ENCODE data around the gene XXYLT1. TPM values are rescaled to one million over a fixed set of nuclear protein-coding genes. Genes with fewer than 3 reads are reported as not detected.
"Not testable (repeated sequence)": the region's sequence is repeated elsewhere in the genome, so short reads cannot be mapped to it uniquely, and the experiment has no call there.

The XXYLT1 gene
- total and polyA plus RNA-seq, 12 donors = 6.2 to 14.6 (median 9.3) TPM

DNA sequence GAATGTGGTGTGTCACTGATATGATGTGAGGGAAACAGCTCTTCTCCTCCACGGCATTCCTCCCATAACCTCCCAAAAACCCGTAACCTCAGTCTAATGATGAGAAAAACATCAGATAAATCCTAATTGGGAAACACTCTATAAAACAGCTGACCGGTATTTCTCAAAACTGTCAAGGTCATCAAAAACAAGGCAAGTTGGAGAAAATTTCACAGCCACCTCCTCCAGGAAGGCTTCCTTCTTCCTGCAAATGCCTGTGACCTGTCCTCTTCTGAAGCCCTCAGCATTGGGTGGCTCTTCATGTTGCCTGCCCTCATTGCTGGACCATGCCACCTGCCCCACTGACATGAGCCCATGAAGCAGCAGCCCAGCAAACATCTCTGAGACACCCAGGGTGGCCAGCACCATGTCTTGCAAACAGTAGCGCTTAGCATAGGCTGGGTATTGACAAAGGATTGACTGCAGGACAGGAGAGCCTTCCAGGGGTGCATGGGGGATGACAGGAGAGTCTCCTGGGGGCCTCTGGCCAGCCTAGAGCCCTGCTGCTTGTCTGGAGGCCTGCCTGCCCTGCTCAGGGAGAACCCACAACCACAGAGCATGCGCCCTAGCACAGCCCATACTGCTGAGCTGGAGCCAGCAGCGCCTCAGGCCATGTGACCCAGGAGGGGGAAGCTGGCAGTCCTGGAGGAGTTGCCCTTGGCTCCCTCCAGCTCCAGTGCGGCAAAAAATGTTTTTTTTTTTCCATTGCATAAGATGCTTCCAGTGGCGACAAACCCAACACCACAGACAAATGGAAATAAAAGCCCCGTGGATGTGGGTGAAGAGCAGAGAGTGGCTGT, 49.7 kb downstream of the XXYLT1 start:
- DNase-seq = peak; percentile 68 to 90 (median 87)
- 44 to 63% (median 48%) methylated on average over 7 to 9 of the region's 9 CpGs for WGBS, 4 donors
- intact Hi-C loops (cut with DNase I) = no loop called here
- Histone ChIP-seq H3K36me3 (replicated peaks in 1 of 2) (no peaks in the 10 kb centered on the region), H3K4me3 (no peak overlapping the region), H3K4me1 (replicated peaks in 1 of 2) (peaks cover 33 to 45% of the 10 kb centered on the region in 2 donors), H3K9me3 (replicated peaks in 1 of 3) (no peaks in the 10 kb centered on the region), H3K27me3 (no peaks in the 10 kb centered on the region), H3K27ac (peak overlapping the region; percentile 15 to 89 (median 59))
- no peak for TF ChIP-seq POLR2A (IDR thresholded peaks at IDR 0.05)
- TF ChIP-seq, protein P1, sequence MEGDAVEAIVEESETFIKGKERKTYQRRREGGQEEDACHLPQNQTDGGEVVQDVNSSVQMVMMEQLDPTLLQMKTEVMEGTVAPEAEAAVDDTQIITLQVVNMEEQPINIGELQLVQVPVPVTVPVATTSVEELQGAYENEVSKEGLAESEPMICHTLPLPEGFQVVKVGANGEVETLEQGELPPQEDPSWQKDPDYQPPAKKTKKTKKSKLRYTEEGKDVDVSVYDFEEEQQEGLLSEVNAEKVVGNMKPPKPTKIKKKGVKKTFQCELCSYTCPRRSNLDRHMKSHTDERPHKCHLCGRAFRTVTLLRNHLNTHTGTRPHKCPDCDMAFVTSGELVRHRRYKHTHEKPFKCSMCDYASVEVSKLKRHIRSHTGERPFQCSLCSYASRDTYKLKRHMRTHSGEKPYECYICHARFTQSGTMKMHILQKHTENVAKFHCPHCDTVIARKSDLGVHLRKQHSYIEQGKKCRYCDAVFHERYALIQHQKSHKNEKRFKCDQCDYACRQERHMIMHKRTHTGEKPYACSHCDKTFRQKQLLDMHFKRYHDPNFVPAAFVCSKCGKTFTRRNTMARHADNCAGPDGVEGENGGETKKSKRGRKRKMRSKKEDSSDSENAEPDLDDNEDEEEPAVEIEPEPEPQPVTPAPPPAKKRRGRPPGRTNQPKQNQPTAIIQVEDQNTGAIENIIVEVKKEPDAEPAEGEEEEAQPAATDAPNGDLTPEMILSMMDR (IDR thresholded peaks at IDR 0.05) = no peak

GRCh38 chr3:195219351-195220230, 51.4 kb downstream of the XXYLT1 start:
- Histone ChIP-seq H3K27ac (peak overlapping the region in 1 of 5 donors; percentile 29), H3K4me3 (no peak overlapping the region), H3K36me3 (replicated peaks in 1 of 2) (no peaks in the 10 kb centered on the region), H3K4me1 (replicated peaks in 1 of 2) (peaks cover 33 to 45% of the 10 kb centered on the region in 2 donors), H3K9me3 (replicated peaks in 1 of 3) (no peaks in the 10 kb centered on the region), H3K27me3 (no peaks in the 10 kb centered on the region)
- TF ChIP-seq, protein P1 (IDR thresholded peaks at IDR 0.05) = no peak
- TF ChIP-seq POLR2A (IDR thresholded peaks at IDR 0.05) = no peak
- 81 to 94% (median 88%) methylated on average over 8 of the region's 8 CpGs for WGBS, 4 donors
- intact Hi-C loops (cut with DNase I) = no loop called here
- peak in 2 of 7 donors; percentile 14 to 47 for DNase-seq

DNA sequence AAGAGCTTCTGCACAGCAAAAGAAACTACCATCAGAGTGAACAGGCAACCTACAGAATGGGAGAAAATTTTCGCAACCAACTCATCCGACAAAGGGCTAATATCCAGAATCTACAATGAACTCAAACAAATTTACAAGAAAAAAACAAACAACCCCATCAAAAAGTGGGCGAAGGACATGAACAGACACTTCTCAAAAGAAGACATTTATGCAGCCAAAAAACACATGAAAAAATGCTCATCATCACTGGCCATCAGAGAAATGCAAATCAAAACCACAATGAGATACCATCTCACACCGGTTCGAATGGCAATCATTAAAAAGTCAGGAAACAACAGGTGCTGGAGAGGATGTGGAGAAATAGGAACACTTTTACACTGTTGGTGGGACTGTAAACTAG, 52.6 kb downstream of the XXYLT1 start:
- H3K27me3 ChIP-seq; DNase-seq; H3K9me3 ChIP-seq (replicated peaks in 1 of 3); H3K36me3 ChIP-seq (replicated peaks in 1 of 2); H3K4me3 ChIP-seq; H3K27ac ChIP-seq; intact Hi-C loops (cut with DNase I): not testable (repeated sequence)
- H3K4me1 ChIP-seq (replicated peaks in 1 of 2) = peaks cover 24 to 35% of the 10 kb centered on the region in 2 donors
- WGBS, 4 donors = 82 to 92% (median 85%) methylated on average over 2 to 5 of the region's 5 CpGs

DNA sequence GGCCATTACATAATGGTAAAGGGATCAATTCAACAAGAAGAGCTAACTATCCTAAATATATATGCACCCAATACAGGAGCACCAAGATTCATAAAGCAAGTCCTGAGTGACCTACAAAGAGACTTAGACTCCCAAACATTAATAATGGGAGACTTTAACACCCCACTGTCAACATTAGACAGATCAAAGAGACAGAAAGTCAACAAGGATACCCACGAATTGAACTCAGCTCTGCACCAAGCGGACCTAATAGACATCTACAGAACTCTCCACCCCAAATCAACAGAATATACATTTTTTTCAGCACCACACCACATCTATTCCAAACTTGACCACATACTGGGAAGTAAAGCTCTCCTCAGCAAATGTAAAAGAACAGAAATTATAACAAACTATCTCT, 55.4 kb downstream of the XXYLT1 start:
- 79 to 94% (median 89%) methylated on average over 2 of the region's 2 CpGs for WGBS, 4 donors
- intact Hi-C loops (cut with DNase I) = not testable (repeated sequence)
- H3K4me1 ChIP-seq (replicated peaks in 1 of 2) = peaks cover 15 to 19% of the 10 kb centered on the region in 2 donors

DNA sequence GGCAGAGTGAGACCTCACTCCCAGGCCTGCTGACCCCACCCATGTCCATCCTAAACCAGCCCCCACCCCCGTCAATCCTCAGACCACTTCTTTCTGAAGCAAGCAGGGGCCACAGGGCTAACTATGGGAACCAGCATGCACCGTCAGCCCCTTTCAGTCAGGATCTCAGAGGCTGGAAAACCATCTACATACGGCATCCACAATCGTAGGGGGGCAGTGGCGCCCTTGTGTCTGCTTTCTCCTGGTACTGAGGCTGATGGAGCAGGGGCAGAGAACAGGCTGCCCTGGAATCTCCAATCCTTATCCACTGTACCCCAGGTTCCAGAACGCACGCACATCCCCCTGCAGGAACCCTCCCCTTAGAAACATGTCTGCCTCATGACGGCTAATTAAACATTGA, 56.6 kb downstream of the XXYLT1 start:
- TF ChIP-seq, protein P1 (IDR thresholded peaks at IDR 0.05) = no peak
- no peak for TF ChIP-seq POLR2A (IDR thresholded peaks at IDR 0.05)
- WGBS, 4 donors = 94 to 100% (median 96%) methylated on average over 7 to 8 of the region's 8 CpGs
- Histone ChIP-seq H3K27ac (no peak overlapping the region), H3K4me1 (replicated peaks in 1 of 2) (peaks cover 21 to 22% of the 10 kb centered on the region in 2 donors), H3K9me3 (replicated peaks in 1 of 3) (no peaks in the 10 kb centered on the region), H3K27me3 (no peaks in the 10 kb centered on the region), H3K36me3 (replicated peaks in 1 of 2) (no peaks in the 10 kb centered on the region), H3K4me3 (no peak overlapping the region)
- intact Hi-C loops (cut with DNase I) = no loop called here
- DNase-seq = peak in 1 of 7 donors; percentile 29

More for the DNA sequence above, 55.4 kb downstream of the XXYLT1 start:
- H3K4me3 ChIP-seq; DNase-seq; H3K9me3 ChIP-seq (replicated peaks in 1 of 3); H3K27me3 ChIP-seq; H3K36me3 ChIP-seq (replicated peaks in 1 of 2); H3K27ac ChIP-seq: not testable (repeated sequence)

Data from adrenal gland (tissue), 12 donors.